ENCODE measurements around the gene SYNE1. TPM values are rescaled to one million over a fixed set of nuclear protein-coding genes. Genes with fewer than 3 reads are reported as not detected.

The SYNE1 gene
- total and polyA plus RNA-seq, 2 experiments from 2014 or later, result 14.6 to 83.9 TPM

- no peak for TF ChIP-seq CTCF (IDR thresholded peaks at IDR 0.05; ENCODE audit: low read depth, low read length)
- no peak overlapping the region for H3K27ac ChIP-seq
- H3K4me3 ChIP-seq, result no peak overlapping the region
- H3K36me3 ChIP-seq, result no peaks in the 10 kb centered on the region
- DNase-seq (ENCODE audit: low read depth in 1 of 2, low spot score in 1 of 2), result no peak
- H3K4me1 ChIP-seq (ENCODE audit: low read depth), result no peaks in the 10 kb centered on the region
- no peaks in the 10 kb centered on the region for H3K9me3 ChIP-seq (ENCODE audit: low read depth)
- H3K27me3 ChIP-seq, result no peaks in the 10 kb centered on the region
These were observed 165.5 kb downstream of the SYNE1 start for GRCh38 chr6:152471456-152472265.

- no peaks in the 10 kb centered on the region for H3K9me3 ChIP-seq (ENCODE audit: low read depth)
- H3K36me3 ChIP-seq, result no peaks in the 10 kb centered on the region
- H3K27ac ChIP-seq, result no peak overlapping the region
- TF ChIP-seq CTCF (IDR thresholded peaks at IDR 0.05; ENCODE audit: low read depth, low read length), result no peak
- no peak overlapping the region for H3K4me3 ChIP-seq
- DNase-seq (ENCODE audit: low read depth in 1 of 2, low spot score in 1 of 2), result no peak
- H3K27me3 ChIP-seq, result no peaks in the 10 kb centered on the region
- H3K4me1 ChIP-seq (ENCODE audit: low read depth), result no peaks in the 10 kb centered on the region
These were observed 174.0 kb downstream of the SYNE1 start for GRCh38 chr6:152463164-152463563.

- no peaks in the 10 kb centered on the region for H3K4me1 ChIP-seq (ENCODE audit: low read depth)
- H3K4me3 ChIP-seq, result no peak overlapping the region
- H3K27ac ChIP-seq, result no peak overlapping the region
- H3K9me3 ChIP-seq (ENCODE audit: low read depth), result no peaks in the 10 kb centered on the region
- no peaks in the 10 kb centered on the region for H3K27me3 ChIP-seq
- no peaks in the 10 kb centered on the region for H3K36me3 ChIP-seq
- no peak for TF ChIP-seq CTCF (IDR thresholded peaks at IDR 0.05; ENCODE audit: low read depth, low read length)
- DNase-seq (ENCODE audit: low read depth in 1 of 2, low spot score in 1 of 2), result peak in 1 of 2 donors; percentile 9
These were observed 174.4 kb downstream of the SYNE1 start for GRCh38 chr6:152462716-152463115.

- Histone ChIP-seq H3K9me3 (ENCODE audit: low read depth) (no peaks in the 10 kb centered on the region), H3K36me3 (no peaks in the 10 kb centered on the region), H3K4me3 (no peak overlapping the region), H3K27me3 (no peaks in the 10 kb centered on the region), H3K27ac (no peak overlapping the region), H3K4me1 (ENCODE audit: low read depth) (no peaks in the 10 kb centered on the region)
- no peak for TF ChIP-seq CTCF (IDR thresholded peaks at IDR 0.05; ENCODE audit: low read depth, low read length)
- DNase-seq (ENCODE audit: low read depth in 1 of 2, low spot score in 1 of 2), result peak in 1 of 2 donors; percentile 9
These were observed 175.6 kb downstream of the SYNE1 start for GRCh38 chr6:152461556-152461955.

- DNase-seq (ENCODE audit: low read depth in 1 of 2, low spot score in 1 of 2), result peak in 1 of 2 donors; percentile 53
- H3K4me1 ChIP-seq (ENCODE audit: low read depth), result no peaks in the 10 kb centered on the region
- H3K27me3 ChIP-seq, result no peaks in the 10 kb centered on the region
- H3K27ac ChIP-seq, result no peak overlapping the region
- no peak for TF ChIP-seq CTCF (IDR thresholded peaks at IDR 0.05; ENCODE audit: low read depth, low read length)
- no peak overlapping the region for H3K4me3 ChIP-seq
- no peaks in the 10 kb centered on the region for H3K36me3 ChIP-seq
- H3K9me3 ChIP-seq (ENCODE audit: low read depth), result no peaks in the 10 kb centered on the region
These were observed 178.2 kb downstream of the SYNE1 start for GRCh38 chr6:152458648-152459644.

Measured in cardiac muscle cell (in vitro differentiated cells and primary cell).